Endometrial microvascular endothelial cells (primary cell): ENCODE results near the gene SLIT3. TPM values are rescaled to one million over a fixed set of nuclear protein-coding genes. Genes with fewer than 3 reads are reported as not detected.
"Not testable (repeated sequence)": the region's sequence is repeated elsewhere in the genome, so short reads cannot be mapped to it uniquely, and the experiment has no call there.

Experiments used
- in situ Hi-C: cut with HindIII; loops from 2 replicates; pipeline ENCODE4 v1.10.0; 2017; ENCODE audit warnings: low sequenced_read_pairs, low pct_unique_long_range_greater_than_20kb; ENCODE audit errors: inconsistent ontology term
- total RNA-seq: library from RNA; depleted of rRNA; stranded (reverse); fragments of >200 nt; gene quantifications from one replicate; pipeline ENCODE4 v1.2.3, GENCODE V29; 2015; ENCODE audit errors: inconsistent ontology term

The SLIT3 gene
- total RNA-seq, 1 donor from 2014 or later, result under 0.01 TPM

GRCh38 chr5:168746893-168747640 lies 553.9 kb downstream of the SLIT3 start:
- in situ Hi-C loops, result no loop called here

- in situ Hi-C loops, result not testable (repeated sequence)
Observed at GRCh38 chr5:168746126-168746892, 554.6 kb downstream of the SLIT3 start.

- in situ Hi-C loops, result no loop called here
Observed at GRCh38 chr5:168743617-168744016, 557.3 kb downstream of the SLIT3 start.

- in situ Hi-C loops, result not testable (repeated sequence)
Observed at GRCh38 chr5:168742311-168742710, 558.6 kb downstream of the SLIT3 start.

GRCh38 chr5:168740811-168741213 lies 560.1 kb downstream of the SLIT3 start:
- in situ Hi-C loops, result no loop called here

- in situ Hi-C loops, result no loop called here
Observed at GRCh38 chr5:168740092-168740800, 560.7 kb downstream of the SLIT3 start.

- in situ Hi-C loops, result no loop called here
Observed at GRCh38 chr5:168737066-168737465, 563.9 kb downstream of the SLIT3 start.

GRCh38 chr5:168736281-168736831 lies 564.6 kb downstream of the SLIT3 start:
- in situ Hi-C loops, result no loop called here

GRCh38 chr5:168734620-168735300 lies 566.2 kb downstream of the SLIT3 start:
- in situ Hi-C loops, result no loop called here

GRCh38 chr5:168734119-168734518 lies 566.8 kb downstream of the SLIT3 start:
- in situ Hi-C loops, result no loop called here

- in situ Hi-C loops, result no loop called here
Observed at GRCh38 chr5:168728546-168729211, 572.3 kb downstream of the SLIT3 start.

- in situ Hi-C loops, result no loop called here
Observed at GRCh38 chr5:168727547-168727946, 573.4 kb downstream of the SLIT3 start.

GRCh38 chr5:168726342-168726741 lies 574.6 kb downstream of the SLIT3 start:
- in situ Hi-C loops, result no loop called here

GRCh38 chr5:168724227-168724626 lies 576.7 kb downstream of the SLIT3 start:
- in situ Hi-C loops, result no loop called here

GRCh38 chr5:168723037-168723436 lies 577.9 kb downstream of the SLIT3 start:
- in situ Hi-C loops, result no loop called here

GRCh38 chr5:168721966-168722365 lies 579.0 kb downstream of the SLIT3 start:
- in situ Hi-C loops, result no loop called here

- in situ Hi-C loops, result no loop called here
Observed at GRCh38 chr5:168721002-168721753, 579.8 kb downstream of the SLIT3 start.

- in situ Hi-C loops, result no loop called here
Observed at GRCh38 chr5:168720575-168720974, 580.4 kb downstream of the SLIT3 start.
